ENCODE results near the gene MCF2L.

Gene MCF2L

GRCh38 chr13:113148940-113149503 is 180.0 kb downstream of the MCF2L start:
- DNase-seq (ENCODE audit: low spot score): no peak

Measured in left forelimb (tissue), 1 donor.